G401.6 (cell line): ENCODE results near the gene VN1R5.
"Not testable (repeated sequence)": the region's sequence is repeated elsewhere in the genome, so short reads cannot be mapped to it uniquely, and the experiment has no call there.

ENCODE experiments used
- FAIRE-seq: peaks from 2 replicates; lab custom pipeline; 2012; peaks lifted over from hg19 to GRCh38; lab: Jason Lieb, UNC

VN1R5 gene

GRCh38 chr1:247255772-247256171 is at the start of gene VN1R5:
TSS of gene VN1R5 (plus strand) at chr1:247256072.
- not testable (repeated sequence) for FAIRE-seq

GRCh38 chr1:247209396-247209795 is 46.5 kb upstream of the VN1R5 start:
- no peak for FAIRE-seq

GRCh38 chr1:247210062-247210375 is 45.9 kb upstream of the VN1R5 start:
- FAIRE-seq, result no peak

- peak; percentile 96 for FAIRE-seq
Measured at GRCh38 chr1:247210376-247211117, 45.3 kb upstream of the VN1R5 start.

GRCh38 chr1:247211339-247211738 is 44.5 kb upstream of the VN1R5 start:
- FAIRE-seq, result no peak

GRCh38 chr1:247212012-247212411 is 43.9 kb upstream of the VN1R5 start:
- FAIRE-seq, result no peak

- FAIRE-seq, result no peak
Measured at GRCh38 chr1:247212627-247213617, 43.0 kb upstream of the VN1R5 start.

GRCh38 chr1:247216261-247216660 is 39.6 kb upstream of the VN1R5 start:
- FAIRE-seq, result no peak

GRCh38 chr1:247218121-247218651 is 37.7 kb upstream of the VN1R5 start:
- no peak for FAIRE-seq

GRCh38 chr1:247220280-247220679 is 35.6 kb upstream of the VN1R5 start:
- FAIRE-seq, result not testable (repeated sequence)

- FAIRE-seq, result no peak
Measured at GRCh38 chr1:247222840-247223239, 33.0 kb upstream of the VN1R5 start.

- FAIRE-seq, result no peak
Measured at GRCh38 chr1:247224822-247225221, 31.1 kb upstream of the VN1R5 start.

- FAIRE-seq, result no peak
Measured at GRCh38 chr1:247228133-247228532, 27.7 kb upstream of the VN1R5 start.

GRCh38 chr1:247241691-247242090 is 14.2 kb upstream of the VN1R5 start:
- FAIRE-seq, result no peak

GRCh38 chr1:247243524-247244137 is 12.2 kb upstream of the VN1R5 start:
- FAIRE-seq, result no peak

- FAIRE-seq, result peak; percentile 92
Measured at GRCh38 chr1:247246325-247247115, 9.4 kb upstream of the VN1R5 start.

GRCh38 chr1:247247568-247247967 is 8.3 kb upstream of the VN1R5 start:
- FAIRE-seq, result no peak

- FAIRE-seq, result no peak
Measured at GRCh38 chr1:247266053-247266452, 10.2 kb downstream of the VN1R5 start.

- no peak for FAIRE-seq
Measured at GRCh38 chr1:247268390-247269045, 12.6 kb downstream of the VN1R5 start.

- FAIRE-seq, result no peak
Measured at GRCh38 chr1:247269133-247269532, 13.3 kb downstream of the VN1R5 start.

GRCh38 chr1:247270003-247270402 is 14.1 kb downstream of the VN1R5 start:
- no peak for FAIRE-seq
